ENCODE data around the gene SLC6A18. TPM values are rescaled to one million over a fixed set of nuclear protein-coding genes. Genes with fewer than 3 reads are reported as not detected.

Gene SLC6A18
- polyA plus RNA-seq, 1 of the 3 experiments (the other 2 are of a cell fraction): not detected

- TF ChIP-seq USF1 (IDR thresholded peaks at IDR 0.05; ENCODE audit: borderline replicate concordance, low read depth) (no peak), USF2 (IDR thresholded peaks at IDR 0.05; ENCODE audit: borderline replicate concordance, low read depth, low read length) (no peak), IRF3 (IDR thresholded peaks at IDR 0.05; ENCODE audit: low read depth, low read length) (no peak), SMC3 (IDR thresholded peaks at IDR 0.05; ENCODE audit: low read depth, low read length) (no peak), TEAD4 (IDR thresholded peaks at IDR 0.05; ENCODE audit: borderline replicate concordance, insufficient read depth) (no peak)
These were observed 60.0 kb downstream of the SLC6A18 start (continued) for GRCh38 chr5:1285141-1285540.

- TF ChIP-seq MXI1 (IDR thresholded peaks at IDR 0.05; ENCODE audit: low read depth, low read length): no peak
- no peak for TF ChIP-seq ELF1 (IDR thresholded peaks at IDR 0.05)
- no peak for TF ChIP-seq SMC3 (IDR thresholded peaks at IDR 0.05; ENCODE audit: low read depth, low read length)
- TF ChIP-seq EZH2phosphoT487 (IDR thresholded peaks at IDR 0.05; ENCODE audit: borderline replicate concordance, low read depth): no peak
- TF ChIP-seq RAD21 (IDR thresholded peaks at IDR 0.05; ENCODE audit: low read length): no peak
- no peak overlapping the region for H3K9ac ChIP-seq
- no peak for DNase-seq
- no peak overlapping the region for H3K4me2 ChIP-seq
- CTCF ChIA-PET: interaction anchor here (0.7 kb wide), 1 partner anchor 8 kb away, joined by 3 read pairs; no protein-coding TSS in a partner anchor
- H4K20me1 ChIP-seq (ENCODE audit: insufficient read depth): no peaks in the 10 kb centered on the region
- 63% methylated on average over 17 of the region's 25 CpGs for WGBS (ENCODE audit: low lambda C conversion rate)
- no peaks in the 10 kb centered on the region for H3K79me2 ChIP-seq (ENCODE audit: insufficient read depth)
- no peaks in the 10 kb centered on the region for H3K27me3 ChIP-seq (ENCODE audit: insufficient read depth)
- POLR2A ChIA-PET: no interaction called here
- H3K27ac ChIP-seq (ENCODE audit: low read depth in 2 of 2, low read length in 1 of 2): no peak overlapping the region
- H3K9me2 ChIP-seq: no peaks in the 10 kb centered on the region
- H3K4me3 ChIP-seq (ENCODE audit: low read depth in 2 of 2, low read length in 1 of 2): no peak overlapping the region
- no peaks in the 10 kb centered on the region for H3K36me3 ChIP-seq (replicated peaks in 1 of 2; ENCODE audit: control insufficient read depth in 1 of 2, insufficient read depth in 2 of 2, low read length in 1 of 2)
- H3K4me1 ChIP-seq (ENCODE audit: control insufficient read depth in 1 of 2, insufficient read depth in 2 of 2, low read depth in 1 of 2, low read length in 1 of 2): no peaks in the 10 kb centered on the region
- no peaks in the 10 kb centered on the region for H3K9me3 ChIP-seq
- no peak overlapping the region for H2AFZ ChIP-seq (ENCODE audit: low read depth)
- no peaks in the 10 kb centered on the region for H3F3A ChIP-seq (replicated peaks; ENCODE audit: insufficient read depth)
These were observed 60.7 kb downstream of the SLC6A18 start for GRCh38 chr5:1285883-1286291.

- Histone ChIP-seq H3K36me3 (replicated peaks in 1 of 2; ENCODE audit: control insufficient read depth in 1 of 2, insufficient read depth in 2 of 2, low read length in 1 of 2) (no peaks in the 10 kb centered on the region), H3K9me2 (no peaks in the 10 kb centered on the region), H3K4me3 (ENCODE audit: low read depth in 2 of 2, low read length in 1 of 2) (no peak overlapping the region), H3F3A (replicated peaks; ENCODE audit: insufficient read depth) (no peaks in the 10 kb centered on the region), H3K27me3 (ENCODE audit: insufficient read depth) (peaks cover 6% of the 10 kb centered on the region), H3K79me2 (ENCODE audit: insufficient read depth) (no peaks in the 10 kb centered on the region), H3K4me2 (no peak overlapping the region), H2AFZ (ENCODE audit: low read depth) (no peak overlapping the region), H3K4me1 (ENCODE audit: control insufficient read depth in 1 of 2, insufficient read depth in 2 of 2, low read depth in 1 of 2, low read length in 1 of 2) (no peaks in the 10 kb centered on the region), H3K9me3 (no peaks in the 10 kb centered on the region), H3K27ac (ENCODE audit: low read depth in 2 of 2, low read length in 1 of 2) (no peak overlapping the region), H4K20me1 (ENCODE audit: insufficient read depth) (no peaks in the 10 kb centered on the region), H3K9ac (no peak overlapping the region)
- POLR2A ChIA-PET: no interaction called here
- no peak for DNase-seq
- WGBS (ENCODE audit: low lambda C conversion rate): 79% methylated on average over 34 of the region's 37 CpGs
- CTCF ChIA-PET: no interaction called here
- no peak for TF ChIP-seq TEAD4 (IDR thresholded peaks at IDR 0.05; ENCODE audit: borderline replicate concordance, insufficient read depth)
- no peak for TF ChIP-seq EZH2phosphoT487 (IDR thresholded peaks at IDR 0.05; ENCODE audit: borderline replicate concordance, low read depth)
- TF ChIP-seq RXRA (IDR thresholded peaks at IDR 0.05; ENCODE audit: borderline replicate concordance, low read depth): no peak
- TF ChIP-seq ELF1 (IDR thresholded peaks at IDR 0.05): no peak
- no peak for TF ChIP-seq NFIC (IDR thresholded peaks at IDR 0.05; ENCODE audit: borderline replicate concordance)
- TF ChIP-seq PBX3 (IDR thresholded peaks at IDR 0.05): no peak
- no peak for TF ChIP-seq FOSL2 (IDR thresholded peaks at IDR 0.05; ENCODE audit: borderline replicate concordance, low read depth)
- TF ChIP-seq EP300 (IDR thresholded peaks at IDR 0.05; ENCODE audit: borderline replicate concordance in 1 of 2, low read depth in 1 of 2, low read length in 1 of 2): no peak
- no peak for TF ChIP-seq IRF3 (IDR thresholded peaks at IDR 0.05; ENCODE audit: low read depth, low read length)
- no peak for TF ChIP-seq GATA2 (CRISPR knock-in tag; IDR thresholded peaks at IDR 0.05)
These were observed 63.5 kb downstream of the SLC6A18 start for GRCh38 chr5:1288439-1289335.

All from SK-N-SH (cell line).